ENCODE results near the gene TNFRSF6B.
A peak's percentile ranks its signal among the peaks of the same experiment; 100 is the strongest.

The TNFRSF6B gene

DNA sequence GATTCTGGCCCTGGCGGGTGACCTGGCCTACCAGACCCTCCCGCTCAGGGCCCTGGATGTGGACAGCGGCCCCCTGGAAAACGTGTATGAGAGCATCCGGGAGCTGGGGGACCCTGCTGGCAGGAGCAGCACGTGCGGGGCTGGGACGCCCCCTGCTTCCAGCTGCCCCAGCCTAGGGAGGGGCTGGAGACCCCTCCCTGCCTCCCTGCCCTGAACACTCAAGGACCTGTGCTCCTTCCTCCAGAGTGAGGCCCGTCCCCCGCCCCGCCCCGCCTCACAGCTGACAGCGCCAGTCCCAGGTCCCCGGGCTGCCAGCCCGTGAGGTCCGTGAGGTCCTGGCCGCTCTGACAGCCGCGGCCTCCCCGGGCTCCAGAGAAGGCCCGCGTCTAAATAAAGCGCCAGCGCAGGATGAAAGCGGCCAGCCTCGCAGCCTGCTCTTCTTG, 42.3 kb downstream of the TNFRSF6B start:
- no peak for TF ChIP-seq FOXP2 (optimal IDR thresholded peaks at IDR 0.05; ENCODE audit: borderline replicate concordance, extremely low read depth, extremely low read length, insufficient read depth)
- TF ChIP-seq TAF1 (IDR thresholded peaks at IDR 0.05; ENCODE audit: borderline replicate concordance, insufficient read depth, low read length): no peak
- TF ChIP-seq, protein P1, sequence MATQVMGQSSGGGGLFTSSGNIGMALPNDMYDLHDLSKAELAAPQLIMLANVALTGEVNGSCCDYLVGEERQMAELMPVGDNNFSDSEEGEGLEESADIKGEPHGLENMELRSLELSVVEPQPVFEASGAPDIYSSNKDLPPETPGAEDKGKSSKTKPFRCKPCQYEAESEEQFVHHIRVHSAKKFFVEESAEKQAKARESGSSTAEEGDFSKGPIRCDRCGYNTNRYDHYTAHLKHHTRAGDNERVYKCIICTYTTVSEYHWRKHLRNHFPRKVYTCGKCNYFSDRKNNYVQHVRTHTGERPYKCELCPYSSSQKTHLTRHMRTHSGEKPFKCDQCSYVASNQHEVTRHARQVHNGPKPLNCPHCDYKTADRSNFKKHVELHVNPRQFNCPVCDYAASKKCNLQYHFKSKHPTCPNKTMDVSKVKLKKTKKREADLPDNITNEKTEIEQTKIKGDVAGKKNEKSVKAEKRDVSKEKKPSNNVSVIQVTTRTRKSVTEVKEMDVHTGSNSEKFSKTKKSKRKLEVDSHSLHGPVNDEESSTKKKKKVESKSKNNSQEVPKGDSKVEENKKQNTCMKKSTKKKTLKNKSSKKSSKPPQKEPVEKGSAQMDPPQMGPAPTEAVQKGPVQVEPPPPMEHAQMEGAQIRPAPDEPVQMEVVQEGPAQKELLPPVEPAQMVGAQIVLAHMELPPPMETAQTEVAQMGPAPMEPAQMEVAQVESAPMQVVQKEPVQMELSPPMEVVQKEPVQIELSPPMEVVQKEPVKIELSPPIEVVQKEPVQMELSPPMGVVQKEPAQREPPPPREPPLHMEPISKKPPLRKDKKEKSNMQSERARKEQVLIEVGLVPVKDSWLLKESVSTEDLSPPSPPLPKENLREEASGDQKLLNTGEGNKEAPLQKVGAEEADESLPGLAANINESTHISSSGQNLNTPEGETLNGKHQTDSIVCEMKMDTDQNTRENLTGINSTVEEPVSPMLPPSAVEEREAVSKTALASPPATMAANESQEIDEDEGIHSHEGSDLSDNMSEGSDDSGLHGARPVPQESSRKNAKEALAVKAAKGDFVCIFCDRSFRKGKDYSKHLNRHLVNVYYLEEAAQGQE (IDR thresholded peaks at IDR 0.05; ENCODE audit: insufficient read depth in 1 of 2, low read depth in 2 of 2, low read length in 2 of 2): no peak
- TF ChIP-seq SIN3A (IDR thresholded peaks at IDR 0.05; ENCODE audit: borderline replicate concordance, insufficient read depth, low read length): no peak
- TF ChIP-seq POLR2AphosphoS5 (IDR thresholded peaks at IDR 0.05; ENCODE audit: low read depth, low read length): no peak

DNA sequence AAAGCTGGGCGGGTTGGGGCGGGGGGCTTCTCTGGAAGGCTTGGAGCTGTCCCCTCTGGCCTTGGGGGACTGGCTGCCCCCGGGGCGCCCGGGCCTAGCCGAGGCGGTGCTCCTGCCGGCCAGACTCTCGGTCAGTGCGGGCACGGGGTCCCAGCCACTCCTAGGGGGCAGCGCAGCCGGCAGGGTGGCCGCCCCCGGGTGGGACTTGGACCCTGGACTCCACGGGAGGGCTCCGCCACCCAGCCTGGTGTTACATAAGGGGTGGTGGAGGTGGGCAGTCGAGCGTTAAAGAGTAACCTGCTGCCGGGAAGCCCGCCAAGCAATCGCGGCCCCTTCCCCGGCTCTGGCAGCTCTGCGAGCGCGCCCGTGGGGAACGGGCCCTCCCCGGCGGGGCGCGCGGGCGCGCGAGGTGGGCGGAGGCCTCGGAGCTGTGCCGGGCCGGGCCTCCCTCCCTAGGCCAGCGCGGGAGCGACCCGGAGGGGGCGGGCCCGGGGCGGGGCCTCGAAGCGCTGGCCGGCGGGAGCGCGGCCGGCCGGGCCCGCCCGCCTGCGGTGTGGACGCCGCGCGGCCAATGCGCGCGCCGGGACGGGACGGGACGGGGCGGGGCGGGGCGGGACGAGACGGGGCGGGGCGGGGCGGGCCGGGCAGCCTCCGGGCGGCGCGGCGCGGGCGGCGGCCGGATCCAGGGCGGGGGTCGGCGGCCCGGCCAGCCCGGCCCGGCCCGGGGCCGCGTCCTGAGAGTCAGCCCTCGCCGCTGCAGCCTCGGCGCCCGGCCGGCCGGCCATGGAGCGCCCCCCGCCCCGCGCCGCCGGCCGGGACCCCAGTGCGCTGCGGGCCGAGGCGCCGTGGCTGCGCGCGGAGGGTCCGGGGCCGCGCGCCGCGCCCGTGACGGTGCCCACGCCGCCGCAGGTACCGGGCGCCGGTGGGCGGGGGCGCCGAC, 42.9 kb downstream of the TNFRSF6B start, which contains the start of gene SLC2A4RG:
Gene SLC2A4RG (plus strand): TSS at position 647 of the 940 bp plus-strand sequence. CDS start 137 bp downstream, at position 784.
- TF ChIP-seq POLR2AphosphoS5 (IDR thresholded peaks at IDR 0.05; ENCODE audit: low read depth, low read length) (0 out of 2 replicates have a peak, but pooled peaks have one; percentile 19), FOXP2 (optimal IDR thresholded peaks at IDR 0.05; ENCODE audit: borderline replicate concordance, extremely low read depth, extremely low read length, insufficient read depth) (peak; percentile 15), TAF1 (IDR thresholded peaks at IDR 0.05; ENCODE audit: borderline replicate concordance, insufficient read depth, low read length) (no peak)

DNA sequence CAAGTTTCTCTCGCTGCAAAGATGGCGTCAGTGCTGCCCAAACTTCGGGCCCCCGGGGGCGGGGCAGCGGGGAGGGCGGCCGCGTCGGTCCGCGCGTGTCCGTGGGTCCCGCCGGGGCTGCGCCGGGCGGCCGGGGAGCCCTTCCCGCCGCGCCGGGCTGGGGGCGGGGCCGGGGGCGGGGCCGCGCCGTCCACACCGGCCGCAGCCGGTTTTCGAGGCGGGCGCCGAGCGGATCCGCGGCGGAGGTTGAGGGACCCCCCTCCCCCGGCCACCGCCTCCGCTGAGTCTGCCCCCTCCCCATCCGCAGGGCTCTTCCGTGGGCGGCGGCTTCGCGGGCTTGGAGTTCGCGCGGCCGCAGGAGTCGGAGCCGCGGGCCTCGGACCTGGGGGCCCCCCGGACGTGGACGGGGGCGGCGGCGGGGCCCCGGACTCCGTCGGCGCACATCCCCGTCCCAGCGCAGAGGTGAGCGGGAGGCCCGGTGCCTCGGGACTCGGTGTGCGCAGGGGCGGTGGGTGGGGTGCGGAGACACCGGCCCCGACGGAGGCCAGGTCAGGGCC, 43.7 kb downstream of the TNFRSF6B start:
- no peak for TF ChIP-seq TAF1 (IDR thresholded peaks at IDR 0.05; ENCODE audit: borderline replicate concordance, insufficient read depth, low read length)
- TF ChIP-seq SIN3A (IDR thresholded peaks at IDR 0.05; ENCODE audit: borderline replicate concordance, insufficient read depth, low read length): no peak
- TF ChIP-seq, protein P1 (IDR thresholded peaks at IDR 0.05; ENCODE audit: insufficient read depth in 1 of 2, low read depth in 2 of 2, low read length in 2 of 2): no peak
- no peak for TF ChIP-seq FOXP2 (optimal IDR thresholded peaks at IDR 0.05; ENCODE audit: borderline replicate concordance, extremely low read depth, extremely low read length, insufficient read depth)
- no peak for TF ChIP-seq POLR2AphosphoS5 (IDR thresholded peaks at IDR 0.05; ENCODE audit: low read depth, low read length)

- TF ChIP-seq, protein P1 (IDR thresholded peaks at IDR 0.05; ENCODE audit: insufficient read depth in 1 of 2, low read depth in 2 of 2, low read length in 2 of 2): peak in 1 of 2 experiments; percentile 13; a peak in 1 of 4 replicates
- TF ChIP-seq POLR2AphosphoS5 (IDR thresholded peaks at IDR 0.05; ENCODE audit: low read depth, low read length) (peak; percentile 83), TAF1 (IDR thresholded peaks at IDR 0.05; ENCODE audit: borderline replicate concordance, insufficient read depth, low read length) (peak; percentile 61; the same call in 1 of the 2 replicates), FOXP2 (optimal IDR thresholded peaks at IDR 0.05; ENCODE audit: borderline replicate concordance, extremely low read depth, extremely low read length, insufficient read depth) (peak; percentile 42), SIN3A (IDR thresholded peaks at IDR 0.05; ENCODE audit: borderline replicate concordance, insufficient read depth, low read length) (no peak)
Measured at GRCh38 chr20:63740627-63741353, 44.3 kb downstream of the TNFRSF6B start.

- TF ChIP-seq SIN3A (IDR thresholded peaks at IDR 0.05; ENCODE audit: borderline replicate concordance, insufficient read depth, low read length): no peak
- TF ChIP-seq, protein P1 (IDR thresholded peaks at IDR 0.05; ENCODE audit: insufficient read depth in 1 of 2, low read depth in 2 of 2, low read length in 2 of 2): no peak
- TF ChIP-seq FOXP2 (optimal IDR thresholded peaks at IDR 0.05; ENCODE audit: borderline replicate concordance, extremely low read depth, extremely low read length, insufficient read depth): no peak
- TF ChIP-seq TAF1 (IDR thresholded peaks at IDR 0.05; ENCODE audit: borderline replicate concordance, insufficient read depth, low read length): no peak; the same call in 1 of the 2 replicates
- peak; percentile 56; the same call in 1 of the 2 replicates for TF ChIP-seq POLR2AphosphoS5 (IDR thresholded peaks at IDR 0.05; ENCODE audit: low read depth, low read length)
Measured at GRCh38 chr20:63741354-63741675, 44.9 kb downstream of the TNFRSF6B start.

Data from PFSK-1 (cell line).